ENCODE data around the gene HIGD1A.

GRCh38 chr3:42853056-42853455, 48.8 kb upstream of the HIGD1A start:
- TF ChIP-seq ESRRG (CRISPR knock-in tag; IDR thresholded peaks at IDR 0.05) (no peak), ZFP30 (CRISPR knock-in tag; IDR thresholded peaks at IDR 0.05) (no peak), GLIS3 (CRISPR knock-in tag; IDR thresholded peaks at IDR 0.05) (no peak), PATZ1 (CRISPR knock-in tag; IDR thresholded peaks at IDR 0.05; ENCODE audit: borderline replicate concordance) (no peak), OSR1 (CRISPR knock-in tag; IDR thresholded peaks at IDR 0.05) (no peak)
